ENCODE measurements around the gene VASH1. TPM values are rescaled to one million over a fixed set of nuclear protein-coding genes. Genes with fewer than 3 reads are reported as not detected.

VASH1 gene
- total and polyA plus RNA-seq, 2 donors from 2014 or later: 4.1 to 14.7 TPM

DNA sequence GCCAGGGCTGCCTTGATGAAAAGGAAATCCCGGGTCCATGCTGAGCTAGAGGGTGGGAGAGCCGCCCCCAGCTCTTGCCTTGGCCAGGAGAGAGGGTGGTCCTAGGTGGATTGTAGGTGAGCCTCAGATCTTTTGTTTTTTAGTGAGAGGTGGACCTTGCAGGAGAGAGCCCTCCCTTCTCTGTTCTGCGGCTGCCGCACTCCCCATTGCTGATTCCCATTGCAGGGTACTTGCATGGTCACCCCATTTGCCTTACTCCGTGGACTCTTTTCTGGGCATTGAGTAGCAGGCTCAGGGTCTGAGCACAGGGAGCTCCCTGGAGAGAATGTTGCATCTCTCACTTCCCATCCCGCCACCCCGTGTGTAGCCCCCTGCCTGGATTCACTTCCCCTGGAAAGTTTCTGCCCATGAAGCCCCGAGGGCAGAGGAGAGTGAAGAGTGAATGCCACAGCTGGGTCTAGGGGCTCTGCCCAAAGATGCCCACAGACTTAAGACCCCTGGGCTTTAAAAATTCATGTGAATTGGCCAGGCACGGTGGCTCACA, 10.2 kb downstream of the VASH1 start:
- peak in 3 of 5 donors; percentile 6 to 27 (median 25) for DNase-seq
- FAIRE-seq: no peak
- no peaks in the 10 kb centered on the region for H3K36me3 ChIP-seq (ENCODE audit: control insufficient read depth in 2 of 3, insufficient read depth in 3 of 3, low read length in 3 of 3)
- no peak overlapping the region for H3K4me3 ChIP-seq (ENCODE audit: low read length in 3 of 3)
- TF ChIP-seq, protein P1, sequence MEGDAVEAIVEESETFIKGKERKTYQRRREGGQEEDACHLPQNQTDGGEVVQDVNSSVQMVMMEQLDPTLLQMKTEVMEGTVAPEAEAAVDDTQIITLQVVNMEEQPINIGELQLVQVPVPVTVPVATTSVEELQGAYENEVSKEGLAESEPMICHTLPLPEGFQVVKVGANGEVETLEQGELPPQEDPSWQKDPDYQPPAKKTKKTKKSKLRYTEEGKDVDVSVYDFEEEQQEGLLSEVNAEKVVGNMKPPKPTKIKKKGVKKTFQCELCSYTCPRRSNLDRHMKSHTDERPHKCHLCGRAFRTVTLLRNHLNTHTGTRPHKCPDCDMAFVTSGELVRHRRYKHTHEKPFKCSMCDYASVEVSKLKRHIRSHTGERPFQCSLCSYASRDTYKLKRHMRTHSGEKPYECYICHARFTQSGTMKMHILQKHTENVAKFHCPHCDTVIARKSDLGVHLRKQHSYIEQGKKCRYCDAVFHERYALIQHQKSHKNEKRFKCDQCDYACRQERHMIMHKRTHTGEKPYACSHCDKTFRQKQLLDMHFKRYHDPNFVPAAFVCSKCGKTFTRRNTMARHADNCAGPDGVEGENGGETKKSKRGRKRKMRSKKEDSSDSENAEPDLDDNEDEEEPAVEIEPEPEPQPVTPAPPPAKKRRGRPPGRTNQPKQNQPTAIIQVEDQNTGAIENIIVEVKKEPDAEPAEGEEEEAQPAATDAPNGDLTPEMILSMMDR (IDR thresholded peaks at IDR 0.05; ENCODE audit: borderline replicate concordance, extremely low read depth, insufficient read depth): no peak
- H3K27ac ChIP-seq (ENCODE audit: low read depth in 2 of 2, low read length in 2 of 2): no peak overlapping the region
- no peaks in the 10 kb centered on the region for H3K27me3 ChIP-seq (ENCODE audit: control insufficient read depth, insufficient read depth, low read length)
- peaks cover 4 to 18% (median 11%) of the 10 kb centered on the region in 3 donors for H3K4me1 ChIP-seq (ENCODE audit: control insufficient read depth in 2 of 3, insufficient read depth in 2 of 3, low read depth in 1 of 3, low read length in 3 of 3)
- intact Hi-C loops (cut with DNase I): no loop called here
- H3K9me3 ChIP-seq (ENCODE audit: control insufficient read depth in 2 of 3, insufficient read depth in 1 of 3, low read length in 3 of 3): no peaks in the 10 kb centered on the region
- no peak overlapping the region for H3K9ac ChIP-seq (ENCODE audit: low read length in 3 of 3)

DNA sequence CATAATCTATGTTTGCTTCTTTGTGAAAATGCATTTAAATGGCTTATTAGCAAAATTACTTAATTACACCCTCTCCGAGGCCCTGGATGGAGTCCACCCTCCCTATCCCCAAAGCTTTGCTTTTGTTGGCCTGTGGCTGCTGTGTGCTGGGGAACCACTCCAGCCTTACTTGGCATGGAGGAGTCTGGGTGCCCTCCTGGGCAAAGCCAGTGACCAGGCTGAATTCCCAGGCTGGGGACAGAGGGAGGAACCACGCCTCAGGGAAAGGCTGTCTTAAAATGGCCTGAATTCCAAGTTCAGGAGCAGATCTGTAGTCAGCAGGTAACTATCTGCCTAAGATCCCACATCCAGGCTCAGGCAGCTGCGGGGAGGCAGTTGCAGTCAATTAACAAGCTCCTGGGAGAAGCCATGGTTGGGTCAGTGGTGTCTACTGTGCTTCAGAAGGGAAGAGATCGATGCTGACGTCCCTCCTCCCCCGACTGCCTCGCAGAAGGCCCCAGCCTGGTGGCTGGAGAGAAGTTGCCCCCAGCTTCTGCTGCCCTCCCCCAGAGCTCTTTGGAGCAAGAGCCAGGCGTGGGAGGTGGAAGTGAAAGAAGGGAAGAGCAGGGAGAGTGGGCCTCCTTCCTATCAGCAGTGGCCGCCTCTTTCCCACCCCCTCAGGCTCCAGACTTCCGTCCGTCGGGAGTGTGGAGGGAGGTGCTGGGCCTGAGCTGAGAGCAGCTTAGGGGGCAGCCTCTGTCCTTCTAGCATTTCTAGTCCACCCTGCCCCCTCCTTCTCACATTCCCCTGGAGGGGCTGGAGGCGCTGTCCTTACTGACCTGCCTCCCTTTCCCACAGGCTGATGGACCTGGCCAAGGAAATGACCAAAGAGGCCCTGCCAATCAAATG, 11.3 kb downstream of the VASH1 start:
- Histone ChIP-seq H3K9me3 (ENCODE audit: control insufficient read depth in 2 of 3, insufficient read depth in 1 of 3, low read length in 3 of 3) (no peaks in the 10 kb centered on the region), H3K4me3 (ENCODE audit: low read length in 3 of 3) (no peak overlapping the region), H3K36me3 (ENCODE audit: control insufficient read depth in 2 of 3, insufficient read depth in 3 of 3, low read length in 3 of 3) (no peaks in the 10 kb centered on the region), H3K27me3 (ENCODE audit: control insufficient read depth, insufficient read depth, low read length) (no peaks in the 10 kb centered on the region), H3K4me1 (ENCODE audit: control insufficient read depth in 2 of 3, insufficient read depth in 2 of 3, low read depth in 1 of 3, low read length in 3 of 3) (peaks cover 4 to 18% (median 11%) of the 10 kb centered on the region in 3 donors), H3K9ac (ENCODE audit: low read length in 3 of 3) (peak overlapping the region in 1 of 3 donors; percentile 22), H3K27ac (ENCODE audit: low read depth in 2 of 2, low read length in 2 of 2) (peak overlapping the region; percentile 73 to 91)
- TF ChIP-seq, protein P1 (IDR thresholded peaks at IDR 0.05; ENCODE audit: borderline replicate concordance, extremely low read depth, insufficient read depth): no peak
- FAIRE-seq (no peak), DNase-seq (peak; percentile 85 to 96 (median 93))
- intact Hi-C loops (cut with DNase I): no loop called here

GRCh38 chr14:76773188-76773885, 12.1 kb downstream of the VASH1 start:
- H3K4me3 ChIP-seq (ENCODE audit: low read length in 3 of 3): no peak overlapping the region
- intact Hi-C loops (cut with DNase I): no loop called here
- no peak overlapping the region for H3K9ac ChIP-seq (ENCODE audit: low read length in 3 of 3)
- H3K9me3 ChIP-seq (ENCODE audit: control insufficient read depth in 2 of 3, insufficient read depth in 1 of 3, low read length in 3 of 3): no peaks in the 10 kb centered on the region
- H3K27ac ChIP-seq (ENCODE audit: low read depth in 2 of 2, low read length in 2 of 2): peak overlapping the region; percentile 73 to 91
- TF ChIP-seq, protein P1 (IDR thresholded peaks at IDR 0.05; ENCODE audit: borderline replicate concordance, extremely low read depth, insufficient read depth): no peak
- peaks cover 4 to 16% (median 7%) of the 10 kb centered on the region in 3 donors for H3K4me1 ChIP-seq (ENCODE audit: control insufficient read depth in 2 of 3, insufficient read depth in 2 of 3, low read depth in 1 of 3, low read length in 3 of 3)
- FAIRE-seq: no peak
- H3K27me3 ChIP-seq (ENCODE audit: control insufficient read depth, insufficient read depth, low read length): no peaks in the 10 kb centered on the region
- DNase-seq: peak in 4 of 5 donors; percentile 19 to 89 (median 56)
- H3K36me3 ChIP-seq (ENCODE audit: control insufficient read depth in 2 of 3, insufficient read depth in 3 of 3, low read length in 3 of 3): no peaks in the 10 kb centered on the region

Data from kidney (tissue), 14 donors.